HG02943 (cell line): ENCODE data around the gene RHBDL3.

ENCODE experiments used
- ATAC-seq: cut with Tn5 transposase; IDR thresholded peaks from one replicate; pipeline ENCODE4 v1.9.1; 2021; ENCODE audit warnings: mild to moderate bottlenecking, low read depth, moderate library complexity; ENCODE audit not compliant: unreplicated experiment

Gene RHBDL3

GRCh38 chr17:32266389-32267301 lies 1.0 kb downstream of the RHBDL3 start:
- ATAC-seq = no peak

GRCh38 chr17:32267690-32268205 lies 2.1 kb downstream of the RHBDL3 start:
- no peak for ATAC-seq

- no peak for ATAC-seq
Measured at GRCh38 chr17:32268734-32269288, 3.2 kb downstream of the RHBDL3 start.

GRCh38 chr17:32269377-32269776 lies 3.7 kb downstream of the RHBDL3 start:
- no peak for ATAC-seq

GRCh38 chr17:32271844-32272243 lies 6.2 kb downstream of the RHBDL3 start:
- ATAC-seq = no peak

GRCh38 chr17:32274101-32274500 lies 8.5 kb downstream of the RHBDL3 start:
- ATAC-seq = no peak

GRCh38 chr17:32274643-32275042 lies 9.0 kb downstream of the RHBDL3 start:
- ATAC-seq = no peak

GRCh38 chr17:32275060-32276042 lies 9.7 kb downstream of the RHBDL3 start:
- ATAC-seq = no peak

GRCh38 chr17:32276171-32276601 lies 10.6 kb downstream of the RHBDL3 start:
- no peak for ATAC-seq

GRCh38 chr17:32277284-32277683 lies 11.7 kb downstream of the RHBDL3 start:
- ATAC-seq = no peak

- no peak for ATAC-seq
Measured at GRCh38 chr17:32278815-32279214, 13.2 kb downstream of the RHBDL3 start.

GRCh38 chr17:32279891-32280716 lies 14.5 kb downstream of the RHBDL3 start:
- ATAC-seq = no peak

GRCh38 chr17:32281011-32281451 lies 15.4 kb downstream of the RHBDL3 start:
- no peak for ATAC-seq

- no peak for ATAC-seq
Measured at GRCh38 chr17:32283745-32284201, 18.1 kb downstream of the RHBDL3 start.

GRCh38 chr17:32285306-32285705 lies 19.7 kb downstream of the RHBDL3 start:
- no peak for ATAC-seq

- no peak for ATAC-seq
Measured at GRCh38 chr17:32285746-32286517, 20.3 kb downstream of the RHBDL3 start.

GRCh38 chr17:32286518-32286900 lies 20.9 kb downstream of the RHBDL3 start:
- no peak for ATAC-seq

- no peak for ATAC-seq
Measured at GRCh38 chr17:32287804-32288511, 22.3 kb downstream of the RHBDL3 start.
